Measurements from ENCODE around the gene ZSWIM8. TPM values are rescaled to one million over a fixed set of nuclear protein-coding genes. Genes with fewer than 3 reads are reported as not detected.

ZSWIM8 gene
- total and polyA plus RNA-seq, 2 donors (not counting 1 experiment from before 2014, with no cell fraction given): 110 to 147 TPM

DNA sequence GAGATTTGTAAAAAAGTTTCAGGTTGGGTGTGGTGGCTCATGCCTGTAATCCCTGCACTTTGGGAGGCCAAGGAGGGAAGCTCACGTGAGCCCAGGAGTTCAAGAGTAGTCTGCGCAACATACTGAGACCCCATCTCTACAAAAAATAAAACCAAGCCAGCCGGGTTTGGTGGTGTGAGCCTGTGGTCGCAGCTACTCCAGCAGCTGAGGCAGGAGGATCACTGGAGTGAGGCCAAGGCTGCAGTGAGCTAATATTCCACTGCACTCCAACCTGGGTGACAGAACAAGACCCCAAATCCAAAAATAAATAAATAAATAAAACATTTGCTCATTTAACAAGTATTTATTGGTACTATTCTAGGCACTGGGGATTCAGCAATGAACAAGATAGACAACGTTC is 5.1 kb upstream of the ZSWIM8 start:
- Mint-ChIP-seq H3K4me1 (peaks cover 48% of the 10 kb centered on the region), H3K9me3 (ENCODE audit: insufficient read depth) (no peaks in the 10 kb centered on the region), H3K27me3 (no peaks in the 10 kb centered on the region), H3K4me3 (peak overlapping the region; percentile 99), H3K27ac (peak overlapping the region; percentile 43)
- Histone ChIP-seq H3K4me2 (replicated peaks; ENCODE audit: low read depth, low read length, poor library complexity, severe bottlenecking) (peak overlapping the region; percentile 76), H3K9me3 (ENCODE audit: control extremely low read depth in 1 of 3, control insufficient read depth in 2 of 3, insufficient read depth in 1 of 3, low read length in 2 of 3) (no peaks in the 10 kb centered on the region), H3K79me2 (ENCODE audit: control insufficient read depth, insufficient read depth, low read length) (peaks cover 76% of the 10 kb centered on the region), H3K4me1 (ENCODE audit: control insufficient read depth in 2 of 2, insufficient read depth in 2 of 2, low read length in 2 of 2) (peaks cover 26 to 32% of the 10 kb centered on the region in 2 donors), H3K9ac (ENCODE audit: low read length) (no peak overlapping the region), H4K20me1 (ENCODE audit: control insufficient read depth, insufficient read depth, low read length, poor library complexity, severe bottlenecking) (peaks cover 6% of the 10 kb centered on the region), H2AFZ (ENCODE audit: insufficient read depth, low read depth, low read length, poor library complexity, severe bottlenecking) (no peak overlapping the region), H3K27me3 (replicated peaks in 1 of 4; ENCODE audit: control extremely low read depth in 1 of 4, control insufficient read depth in 3 of 4, insufficient read depth in 4 of 4, low read length in 3 of 4) (no peaks in the 10 kb centered on the region), H3K4me3 (ENCODE audit: control extremely low read depth in 1 of 5, extremely low read depth in 1 of 5, insufficient read depth in 1 of 5, low read depth in 2 of 5, low read length in 4 of 5) (no peak overlapping the region), H3K27ac (ENCODE audit: low read length in 2 of 2) (no peak overlapping the region), H3K36me3 (replicated peaks in 1 of 2; ENCODE audit: control extremely low read depth in 1 of 2, control insufficient read depth in 1 of 2, extremely low read depth in 1 of 2, insufficient read depth in 2 of 2, low read length in 1 of 2) (peaks cover 0 to 21% of the 10 kb centered on the region in 2 experiments)
- DNase-seq: no peak
- ATAC-seq (ENCODE audit: low read depth): no peak
- TF ChIP-seq, protein P1, sequence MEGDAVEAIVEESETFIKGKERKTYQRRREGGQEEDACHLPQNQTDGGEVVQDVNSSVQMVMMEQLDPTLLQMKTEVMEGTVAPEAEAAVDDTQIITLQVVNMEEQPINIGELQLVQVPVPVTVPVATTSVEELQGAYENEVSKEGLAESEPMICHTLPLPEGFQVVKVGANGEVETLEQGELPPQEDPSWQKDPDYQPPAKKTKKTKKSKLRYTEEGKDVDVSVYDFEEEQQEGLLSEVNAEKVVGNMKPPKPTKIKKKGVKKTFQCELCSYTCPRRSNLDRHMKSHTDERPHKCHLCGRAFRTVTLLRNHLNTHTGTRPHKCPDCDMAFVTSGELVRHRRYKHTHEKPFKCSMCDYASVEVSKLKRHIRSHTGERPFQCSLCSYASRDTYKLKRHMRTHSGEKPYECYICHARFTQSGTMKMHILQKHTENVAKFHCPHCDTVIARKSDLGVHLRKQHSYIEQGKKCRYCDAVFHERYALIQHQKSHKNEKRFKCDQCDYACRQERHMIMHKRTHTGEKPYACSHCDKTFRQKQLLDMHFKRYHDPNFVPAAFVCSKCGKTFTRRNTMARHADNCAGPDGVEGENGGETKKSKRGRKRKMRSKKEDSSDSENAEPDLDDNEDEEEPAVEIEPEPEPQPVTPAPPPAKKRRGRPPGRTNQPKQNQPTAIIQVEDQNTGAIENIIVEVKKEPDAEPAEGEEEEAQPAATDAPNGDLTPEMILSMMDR (IDR thresholded peaks at IDR 0.05): no peak
- TF ChIP-seq EZH2 (IDR thresholded peaks at IDR 0.05; ENCODE audit: borderline replicate concordance, insufficient read depth, low read depth, low read length, poor library complexity, severe bottlenecking): no peak
- intact Hi-C loops (cut with micrococcal nuclease): no loop called here
- ChIA-PET CTCF (interaction anchor here (6.2 kb wide), 1 partner anchor 8 kb away, joined by 35 read pairs; a partner anchor contains a TSS), POLR2A (interaction anchor here (1.2 to 2.0 kb wide), 2 partner anchors 8 to 18 kb away, joined by 3 to 20 read pairs; a partner anchor contains a TSS)
- WGBS (ENCODE audit: insufficient coverage): 67% methylated on average over 1 of the region's 5 CpGs

DNA sequence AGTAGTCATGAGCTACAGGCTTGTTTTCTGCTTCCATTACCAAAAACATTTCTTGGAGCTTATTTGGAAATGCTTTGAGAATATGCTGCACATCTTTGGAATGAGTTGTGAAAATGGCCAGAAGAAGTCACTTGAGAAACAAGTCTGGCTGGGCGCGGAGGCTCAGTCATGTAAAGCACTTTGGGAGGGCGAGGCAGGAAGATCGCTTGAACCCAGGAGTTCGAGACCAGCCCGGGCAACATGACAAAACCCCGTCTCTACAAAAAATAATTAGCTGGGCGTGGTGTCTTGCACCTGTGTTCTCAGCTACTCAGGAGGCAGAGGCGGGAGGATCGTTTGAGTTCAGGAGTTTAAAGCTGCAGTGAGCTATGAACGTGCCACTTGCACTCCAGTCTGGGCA is 4.4 kb upstream of the ZSWIM8 start:
- peak overlapping the region; percentile 87 for H2AFZ ChIP-seq (ENCODE audit: insufficient read depth, low read depth, low read length, poor library complexity, severe bottlenecking)
- 41% methylated on average over 7 of the region's 11 CpGs for WGBS (ENCODE audit: insufficient coverage)

More for the DNA sequence above, 4.4 kb upstream of the ZSWIM8 start:
- H3K9me3 Mint-ChIP-seq (ENCODE audit: insufficient read depth): no peaks in the 10 kb centered on the region
- ChIA-PET POLR2A (interaction anchor here (1.2 to 2.0 kb wide), 2 partner anchors 9 to 17 kb away, joined by 3 to 20 read pairs; a partner anchor contains a TSS), CTCF (interaction anchor here (1.2 to 6.2 kb wide), 2 partner anchors 9 to 99 kb away, joined by 4 to 35 read pairs; a partner anchor contains a TSS)
- Histone ChIP-seq H3K9me3 (ENCODE audit: control extremely low read depth in 1 of 3, control insufficient read depth in 2 of 3, insufficient read depth in 1 of 3, low read length in 2 of 3) (no peaks in the 10 kb centered on the region), H3K4me2 (replicated peaks; ENCODE audit: low read depth, low read length, poor library complexity, severe bottlenecking) (peak overlapping the region; percentile 76), H3K27me3 (replicated peaks in 1 of 4; ENCODE audit: control extremely low read depth in 1 of 4, control insufficient read depth in 3 of 4, insufficient read depth in 4 of 4, low read length in 3 of 4) (no peaks in the 10 kb centered on the region), H3K4me1 (ENCODE audit: control insufficient read depth in 2 of 2, insufficient read depth in 2 of 2, low read length in 2 of 2) (peaks cover 25 to 31% of the 10 kb centered on the region in 2 donors), H3K9ac (ENCODE audit: low read length) (peak overlapping the region; percentile 75), H4K20me1 (ENCODE audit: control insufficient read depth, insufficient read depth, low read length, poor library complexity, severe bottlenecking) (peaks cover 7% of the 10 kb centered on the region), H3K27ac (ENCODE audit: low read length in 2 of 2) (no peak overlapping the region), H3K36me3 (replicated peaks in 1 of 2; ENCODE audit: control extremely low read depth in 1 of 2, control insufficient read depth in 1 of 2, extremely low read depth in 1 of 2, insufficient read depth in 2 of 2, low read length in 1 of 2) (peaks cover 0 to 16% of the 10 kb centered on the region in 2 experiments), H3K4me3 (ENCODE audit: control extremely low read depth in 1 of 5, extremely low read depth in 1 of 5, insufficient read depth in 1 of 5, low read depth in 2 of 5, low read length in 4 of 5) (peak overlapping the region in 4 of 5 experiments; percentile 72 to 86 (median 76)), H3K79me2 (ENCODE audit: control insufficient read depth, insufficient read depth, low read length) (peaks cover 73% of the 10 kb centered on the region)
- no peak for ATAC-seq (ENCODE audit: low read depth)
- H3K27ac Mint-ChIP-seq: peak overlapping the region; percentile 97
- H3K4me1 Mint-ChIP-seq: peaks cover 47% of the 10 kb centered on the region
- H3K4me3 Mint-ChIP-seq: peak overlapping the region; percentile 99
- TF ChIP-seq EZH2 (IDR thresholded peaks at IDR 0.05; ENCODE audit: borderline replicate concordance, insufficient read depth, low read depth, low read length, poor library complexity, severe bottlenecking): no peak
- TF ChIP-seq, protein P1 (IDR thresholded peaks at IDR 0.05): no peak
- intact Hi-C loops (cut with micrococcal nuclease): loop anchor here (1.0 kb wide), 1 partner anchor 9 kb away; a partner anchor contains a TSS
- DNase-seq: no peak
- no peaks in the 10 kb centered on the region for H3K27me3 Mint-ChIP-seq

All from B cell (primary cell).